HEK293 (cell line): ENCODE data around the gene PLB1.

ENCODE experiments used
- CTCF ChIP-seq: fragments of 450-650 bp; formaldehyde crosslinking; IDR thresholded peaks from 2 replicates; pipeline ENCODE4 v1.5.1; 2016; ENCODE audit warnings: missing biosample characterization, missing genetic modification characterization
- REPIN1 ChIP-seq: fragments of 450-650 bp; formaldehyde crosslinking; IDR thresholded peaks from 2 replicates; pipeline ENCODE4 v1.5.1; 2017; ENCODE audit warnings: missing biosample characterization, missing genetic modification characterization, low read depth
- TCF7L2 ChIP-seq: IDR thresholded peaks from 2 replicates; pipeline ENCODE4 v1.6.1; 2011; ENCODE audit warnings: low read depth, mild to moderate bottlenecking, inconsistent platforms, low read length, moderate library complexity, borderline replicate concordance
- WT1 ChIP-seq: fragments of 450-650 bp; formaldehyde crosslinking; IDR thresholded peaks from 2 replicates; pipeline ENCODE4 v1.5.1; 2016; ENCODE audit warnings: missing biosample characterization, missing genetic modification characterization
- YY1 ChIP-seq: fragments of 450-650 bp; formaldehyde crosslinking; IDR thresholded peaks from 2 replicates; pipeline ENCODE4 v1.5.1; 2018; ENCODE audit warnings: missing biosample characterization, missing genetic modification characterization
- ZBTB1 ChIP-seq: fragments of 450-650 bp; formaldehyde crosslinking; IDR thresholded peaks from 2 replicates; pipeline ENCODE4 v1.5.1; 2016; ENCODE audit warnings: missing biosample characterization, missing genetic modification characterization
- ZBTB8A ChIP-seq: fragments of 450-650 bp; formaldehyde crosslinking; IDR thresholded peaks from 2 replicates; pipeline ENCODE4 v1.5.1; 2016; ENCODE audit warnings: missing biosample characterization, missing genetic modification characterization
- ZNF23 ChIP-seq: fragments of 450-650 bp; formaldehyde crosslinking; IDR thresholded peaks from 2 replicates; pipeline ENCODE4 v1.5.1; 2016; ENCODE audit warnings: missing biosample characterization, missing genetic modification characterization, borderline replicate concordance
- ZNF248 ChIP-seq: fragments of 450-650 bp; formaldehyde crosslinking; IDR thresholded peaks from 2 replicates; pipeline ENCODE4 v1.5.1; 2017; ENCODE audit warnings: missing biosample characterization, missing genetic modification characterization
- ZNF274 ChIP-seq, 2 experiments: fragments of 200-500 bp in 1 of 2; fragments of 450-650 bp in 1 of 2; sonication (Bioruptor generic) in 1 of 2; formaldehyde crosslinking in 1 of 2; IDR thresholded peaks; 2 replicates each; pipeline versions ENCODE4 v1.5.1 to v1.6.1; 2014 to 2016; ENCODE audit warnings: borderline replicate concordance in 1 of 2, inconsistent platforms in 1 of 2, low read length in 1 of 2, missing biosample characterization in 1 of 2, missing genetic modification characterization in 1 of 2
- ZNF488 ChIP-seq: fragments of 450-650 bp; formaldehyde crosslinking; IDR thresholded peaks from 2 replicates; pipeline ENCODE4 v1.5.1; 2016; ENCODE audit warnings: missing biosample characterization, missing genetic modification characterization
- TF ChIP-seq, protein P1 (sequence below): fragments of 450-650 bp; formaldehyde crosslinking; IDR thresholded peaks from 2 replicates; pipeline ENCODE4 v1.5.1; 2016; ENCODE audit warnings: missing biosample characterization, missing genetic modification characterization
- TF ChIP-seq, protein P2 (sequence below): fragments of 450-650 bp; formaldehyde crosslinking; conservative IDR thresholded peaks from 2 replicates; pipeline ENCODE4 v1.5.1; 2016; ENCODE audit warnings: low read depth, missing biosample characterization, missing genetic modification characterization
- TF ChIP-seq, protein P3 (sequence below): sonication (generic); formaldehyde crosslinking; IDR thresholded peaks from 2 replicates; pipeline ENCODE4 v1.8.1; 2022; ENCODE audit warnings: mild to moderate bottlenecking, moderate library complexity, missing genetic modification reagents

DNA sequence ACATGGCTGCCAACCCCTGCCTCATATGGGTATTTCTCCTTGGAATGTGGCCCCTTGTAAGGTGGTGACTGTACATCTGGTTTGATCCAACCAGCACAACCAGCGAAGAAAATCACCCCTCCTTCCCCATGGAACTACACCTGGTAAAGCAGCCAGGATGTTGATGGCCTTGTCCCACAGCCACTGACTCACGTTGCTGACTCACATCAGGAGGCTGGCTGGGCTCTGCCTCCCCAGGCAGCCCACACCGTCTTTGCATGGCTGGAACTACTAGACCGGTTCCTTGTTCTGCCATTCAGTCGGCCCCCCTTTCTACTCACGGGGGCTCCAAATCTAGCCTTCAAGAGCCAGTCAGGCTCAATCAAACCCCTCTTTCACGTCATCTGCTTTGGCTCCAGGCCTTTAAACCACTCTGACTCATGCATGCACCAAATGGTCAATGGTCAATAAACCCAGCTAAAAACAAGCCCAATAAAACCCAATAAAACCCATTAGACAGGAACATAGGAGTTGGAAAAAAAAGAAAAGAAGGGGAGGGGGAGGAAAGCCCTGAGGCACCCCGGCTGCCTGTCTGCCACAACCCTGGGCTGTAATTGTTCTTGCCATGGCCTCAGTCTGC is 114.8 kb downstream of the PLB1 start:
- TF ChIP-seq CTCF (tag by site-specific recombination) (no peak), REPIN1 (tag by site-specific recombination) (no peak), TCF7L2 (no peak), YY1 (tag by site-specific recombination) (no peak), ZNF488 (no peak), ZNF274 (IDR thresholded peaks at IDR 0.05; ENCODE audit: low read length) (no peak), ZNF274 (tag by site-specific recombination; IDR thresholded peaks at IDR 0.05; ENCODE audit: borderline replicate concordance) (no peak), ZBTB8A (tag by site-specific recombination) (no peak), WT1 (tag by site-specific recombination) (no peak), ZNF248 (tag by site-specific recombination) (no peak), ZNF23 (no peak), ZBTB1 (tag by site-specific recombination) (no peak)
- TF ChIP-seq, protein P1, sequence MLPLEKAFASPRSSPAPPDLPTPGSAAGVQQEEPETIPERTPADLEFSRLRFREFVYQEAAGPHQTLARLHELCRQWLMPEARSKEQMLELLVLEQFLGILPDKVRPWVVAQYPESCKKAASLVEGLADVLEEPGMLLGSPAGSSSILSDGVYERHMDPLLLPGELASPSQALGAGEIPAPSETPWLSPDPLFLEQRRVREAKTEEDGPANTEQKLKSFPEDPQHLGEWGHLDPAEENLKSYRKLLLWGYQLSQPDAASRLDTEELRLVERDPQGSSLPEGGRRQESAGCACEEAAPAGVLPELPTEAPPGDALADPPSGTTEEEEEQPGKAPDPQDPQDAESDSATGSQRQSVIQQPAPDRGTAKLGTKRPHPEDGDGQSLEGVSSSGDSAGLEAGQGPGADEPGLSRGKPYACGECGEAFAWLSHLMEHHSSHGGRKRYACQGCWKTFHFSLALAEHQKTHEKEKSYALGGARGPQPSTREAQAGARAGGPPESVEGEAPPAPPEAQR: no peak
- TF ChIP-seq, protein P2, sequence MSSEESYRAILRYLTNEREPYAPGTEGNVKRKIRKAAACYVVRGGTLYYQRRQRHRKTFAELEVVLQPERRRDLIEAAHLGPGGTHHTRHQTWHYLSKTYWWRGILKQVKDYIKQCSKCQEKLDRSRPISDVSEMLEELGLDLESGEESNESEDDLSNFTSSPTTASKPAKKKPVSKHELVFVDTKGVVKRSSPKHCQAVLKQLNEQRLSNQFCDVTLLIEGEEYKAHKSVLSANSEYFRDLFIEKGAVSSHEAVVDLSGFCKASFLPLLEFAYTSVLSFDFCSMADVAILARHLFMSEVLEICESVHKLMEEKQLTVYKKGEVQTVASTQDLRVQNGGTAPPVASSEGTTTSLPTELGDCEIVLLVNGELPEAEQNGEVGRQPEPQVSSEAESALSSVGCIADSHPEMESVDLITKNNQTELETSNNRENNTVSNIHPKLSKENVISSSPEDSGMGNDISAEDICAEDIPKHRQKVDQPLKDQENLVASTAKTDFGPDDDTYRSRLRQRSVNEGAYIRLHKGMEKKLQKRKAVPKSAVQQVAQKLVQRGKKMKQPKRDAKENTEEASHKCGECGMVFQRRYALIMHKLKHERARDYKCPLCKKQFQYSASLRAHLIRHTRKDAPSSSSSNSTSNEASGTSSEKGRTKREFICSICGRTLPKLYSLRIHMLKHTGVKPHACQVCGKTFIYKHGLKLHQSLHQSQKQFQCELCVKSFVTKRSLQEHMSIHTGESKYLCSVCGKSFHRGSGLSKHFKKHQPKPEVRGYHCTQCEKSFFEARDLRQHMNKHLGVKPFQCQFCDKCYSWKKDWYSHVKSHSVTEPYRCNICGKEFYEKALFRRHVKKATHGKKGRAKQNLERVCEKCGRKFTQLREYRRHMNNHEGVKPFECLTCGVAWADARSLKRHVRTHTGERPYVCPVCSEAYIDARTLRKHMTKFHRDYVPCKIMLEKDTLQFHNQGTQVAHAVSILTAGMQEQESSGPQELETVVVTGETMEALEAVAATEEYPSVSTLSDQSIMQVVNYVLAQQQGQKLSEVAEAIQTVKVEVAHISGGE (tag by site-specific recombination): no peak
- TF ChIP-seq, protein P3, sequence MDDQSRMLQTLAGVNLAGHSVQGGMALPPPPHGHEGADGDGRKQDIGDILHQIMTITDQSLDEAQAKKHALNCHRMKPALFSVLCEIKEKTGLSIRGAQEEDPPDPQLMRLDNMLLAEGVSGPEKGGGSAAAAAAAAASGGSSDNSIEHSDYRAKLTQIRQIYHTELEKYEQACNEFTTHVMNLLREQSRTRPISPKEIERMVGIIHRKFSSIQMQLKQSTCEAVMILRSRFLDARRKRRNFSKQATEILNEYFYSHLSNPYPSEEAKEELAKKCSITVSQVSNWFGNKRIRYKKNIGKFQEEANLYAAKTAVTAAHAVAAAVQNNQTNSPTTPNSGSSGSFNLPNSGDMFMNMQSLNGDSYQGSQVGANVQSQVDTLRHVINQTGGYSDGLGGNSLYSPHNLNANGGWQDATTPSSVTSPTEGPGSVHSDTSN (CRISPR knock-in tag): no peak
